Loucy (cell line): Measurements from ENCODE around the gene OXER1.

Experiments
- CTCF ChIP-seq: fragments of 200-600 bp; sonication (generic); conservative IDR thresholded peaks from 2 replicates; pipeline ENCODE4 v1.5.1; 2014; ENCODE audit warnings: mild to moderate bottlenecking, antibody characterized with exemption, low read length
- EZH2phosphoT487 ChIP-seq: fragments of 200-600 bp; IDR thresholded peaks from 2 replicates; pipeline ENCODE4 v1.6.1; 2018; ENCODE audit warnings: antibody characterized with exemption, mild to moderate bottlenecking, moderate library complexity, borderline replicate concordance

GRCh38 chr2:42812899-42813479 lies 49.1 kb upstream of the OXER1 start:
- peak; percentile 75 for TF ChIP-seq CTCF
- no peak for TF ChIP-seq EZH2phosphoT487
